Uterus (tissue), 4 donors: ENCODE results near the gene DNTT. TPM values are rescaled to one million over a fixed set of nuclear protein-coding genes. Genes with fewer than 3 reads are reported as not detected.

Source experiments
- DNase-seq, 2 donors: peaks; one replicate each; pipeline ENCODE4 v3.0.0-alpha.2; 2019 to 2020
- H3K27ac ChIP-seq, 2 donors: fragments of 200-600 bp; sonication (generic); 1 replicate in 1 of 2; 2 replicates in 1 of 2; pipeline ENCODE4 v1.5.1; 2016 to 2018
- H3K27me3 ChIP-seq, 2 donors: fragments of 200-600 bp; sonication (generic); one replicate each; pipeline ENCODE4 v1.5.1; 2018 to 2019; ENCODE audit warnings: control low read depth in 1 of 2
- H3K36me3 ChIP-seq, 2 donors: fragments of 200-600 bp; sonication (generic); one replicate each; pipeline ENCODE4 v1.5.1; 2019; ENCODE audit warnings: control low read depth in 1 of 2
- H3K4me1 ChIP-seq, 2 donors: fragments of 200-600 bp; sonication (generic); one replicate each; pipeline ENCODE4 v1.5.1; 2018 to 2019; ENCODE audit warnings: control low read depth in 1 of 2
- H3K4me3 ChIP-seq, 2 donors: fragments of 200-600 bp; sonication (generic); 1 replicate in 1 of 2; 2 replicates in 1 of 2; pipeline ENCODE4 v1.5.1; 2018 to 2019; ENCODE audit warnings: mild to moderate bottlenecking in 1 of 2
- H3K9me3 ChIP-seq, 2 donors: fragments of 200-600 bp; sonication (generic); one replicate each; pipeline ENCODE4 v1.5.1; 2019; ENCODE audit warnings: control low read depth in 1 of 2
- POLR2A ChIP-seq, 2 donors: fragments of 450-650 bp; IDR thresholded peaks; one replicate each; pipeline ENCODE4 v1.6.1; 2016; ENCODE audit warnings: antibody characterized with exemption in 2 of 2, mild to moderate bottlenecking in 1 of 2, moderate library complexity in 1 of 2
- intact Hi-C: fragments of 100-400 bp; cut with DNase I; formaldehyde crosslinking; loops from one replicate; pipeline ENCODE4 v1.15.1; 2023; ENCODE audit warnings: low total_unique reads
- total RNA-seq, 4 donors: library from RNA; depleted of rRNA in 3 of 4; stranded (reverse); fragments of >200 nt in 3 of 4; gene quantifications; one replicate each; pipeline versions ENCODE4 v1.1.0 to v1.2.4, GENCODE V29; 2014 to 2023
- TF ChIP-seq, protein P1 (sequence below), 4 experiments: fragments of 200-600 bp in 2 of 4; fragments of 450-650 bp in 2 of 4; sonication (generic) in 2 of 4; IDR thresholded peaks; one replicate each; pipeline ENCODE4 v1.5.1; 2016 to 2019; ENCODE audit warnings: antibody characterized with exemption in 4 of 4, mild to moderate bottlenecking in 2 of 4, moderate library complexity in 1 of 4
- donor health status: DM: yes; HTN: yes; CAD: no.

DNTT gene
- total RNA-seq, 4 donors from 2014 or later = 0.28 TPM; not detected in 3

GRCh38 chr10:96313344-96313743, 9.1 kb downstream of the DNTT start:
- Histone ChIP-seq H3K4me3 (no peak overlapping the region), H3K36me3 (no peaks in the 10 kb centered on the region), H3K9me3 (no peaks in the 10 kb centered on the region), H3K27me3 (no peaks in the 10 kb centered on the region), H3K27ac (no peak overlapping the region), H3K4me1 (no peaks in the 10 kb centered on the region)
- intact Hi-C loops = no loop called here
- TF ChIP-seq POLR2A (IDR thresholded peaks at IDR 0.05) = no peak
- TF ChIP-seq, protein P1, sequence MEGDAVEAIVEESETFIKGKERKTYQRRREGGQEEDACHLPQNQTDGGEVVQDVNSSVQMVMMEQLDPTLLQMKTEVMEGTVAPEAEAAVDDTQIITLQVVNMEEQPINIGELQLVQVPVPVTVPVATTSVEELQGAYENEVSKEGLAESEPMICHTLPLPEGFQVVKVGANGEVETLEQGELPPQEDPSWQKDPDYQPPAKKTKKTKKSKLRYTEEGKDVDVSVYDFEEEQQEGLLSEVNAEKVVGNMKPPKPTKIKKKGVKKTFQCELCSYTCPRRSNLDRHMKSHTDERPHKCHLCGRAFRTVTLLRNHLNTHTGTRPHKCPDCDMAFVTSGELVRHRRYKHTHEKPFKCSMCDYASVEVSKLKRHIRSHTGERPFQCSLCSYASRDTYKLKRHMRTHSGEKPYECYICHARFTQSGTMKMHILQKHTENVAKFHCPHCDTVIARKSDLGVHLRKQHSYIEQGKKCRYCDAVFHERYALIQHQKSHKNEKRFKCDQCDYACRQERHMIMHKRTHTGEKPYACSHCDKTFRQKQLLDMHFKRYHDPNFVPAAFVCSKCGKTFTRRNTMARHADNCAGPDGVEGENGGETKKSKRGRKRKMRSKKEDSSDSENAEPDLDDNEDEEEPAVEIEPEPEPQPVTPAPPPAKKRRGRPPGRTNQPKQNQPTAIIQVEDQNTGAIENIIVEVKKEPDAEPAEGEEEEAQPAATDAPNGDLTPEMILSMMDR (IDR thresholded peaks at IDR 0.05) = no peak
- no peak for DNase-seq

DNA sequence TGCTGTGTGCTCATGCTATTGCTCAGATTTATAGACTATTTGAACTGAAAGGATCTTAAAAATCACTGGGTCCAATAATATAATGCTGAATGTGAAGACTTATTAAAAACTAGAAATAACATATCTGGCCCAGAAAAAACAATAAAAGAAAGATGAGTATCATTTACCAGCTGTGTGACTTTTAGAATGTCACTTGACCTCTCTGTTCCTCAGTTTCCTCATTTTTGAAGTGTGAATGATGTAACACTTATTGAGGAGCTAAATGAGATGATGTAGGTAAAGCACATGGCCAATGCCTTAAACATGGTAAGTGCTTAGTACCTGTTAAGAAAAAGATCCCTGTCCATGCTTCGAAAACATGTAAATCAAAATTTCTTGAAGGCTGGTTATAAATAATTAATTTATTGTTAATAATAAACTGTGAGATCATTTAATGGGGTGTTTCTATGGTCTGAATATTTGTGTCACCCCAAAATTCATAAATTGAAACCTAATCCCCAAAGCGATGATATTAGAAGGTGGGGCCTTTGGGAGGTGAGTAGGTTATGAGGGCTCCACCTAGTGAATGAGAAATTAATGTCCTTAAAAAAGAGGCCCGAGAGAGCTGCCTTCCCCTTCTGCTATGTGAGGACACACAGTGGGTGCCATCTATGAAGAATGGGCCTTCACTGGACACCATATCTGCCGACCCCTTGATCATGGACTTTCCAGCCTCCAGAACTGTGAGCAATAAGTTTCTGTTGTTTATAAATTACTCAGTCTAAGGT, 13.0 kb downstream of the DNTT start:
- Histone ChIP-seq H3K9me3 (no peaks in the 10 kb centered on the region), H3K4me3 (no peak overlapping the region), H3K36me3 (no peaks in the 10 kb centered on the region), H3K4me1 (no peaks in the 10 kb centered on the region), H3K27me3 (no peaks in the 10 kb centered on the region), H3K27ac (no peak overlapping the region)
- intact Hi-C loops = no loop called here
- DNase-seq = no peak
- no peak for TF ChIP-seq POLR2A (IDR thresholded peaks at IDR 0.05)
- TF ChIP-seq, protein P1 (IDR thresholded peaks at IDR 0.05) = no peak

GRCh38 chr10:96319754-96320474, 15.7 kb downstream of the DNTT start:
- Histone ChIP-seq H3K4me1 (no peaks in the 10 kb centered on the region), H3K4me3 (no peak overlapping the region), H3K27ac (no peak overlapping the region), H3K27me3 (no peaks in the 10 kb centered on the region), H3K9me3 (no peaks in the 10 kb centered on the region), H3K36me3 (no peaks in the 10 kb centered on the region)
- intact Hi-C loops = no loop called here
- DNase-seq = no peak
- no peak for TF ChIP-seq POLR2A (IDR thresholded peaks at IDR 0.05)
- TF ChIP-seq, protein P1 (IDR thresholded peaks at IDR 0.05) = no peak

- no peak for DNase-seq
- Histone ChIP-seq H3K9me3 (no peaks in the 10 kb centered on the region), H3K27me3 (no peaks in the 10 kb centered on the region), H3K36me3 (no peaks in the 10 kb centered on the region), H3K4me1 (no peaks in the 10 kb centered on the region), H3K27ac (no peak overlapping the region), H3K4me3 (no peak overlapping the region)
- TF ChIP-seq, protein P1 (IDR thresholded peaks at IDR 0.05) = no peak
- no peak for TF ChIP-seq POLR2A (IDR thresholded peaks at IDR 0.05)
- intact Hi-C loops = no loop called here
These were observed 17.6 kb downstream of the DNTT start for GRCh38 chr10:96321822-96322221.

- no peaks in the 10 kb centered on the region for H3K9me3 ChIP-seq
- no peaks in the 10 kb centered on the region for H3K36me3 ChIP-seq
- intact Hi-C loops = no loop called here
- H3K4me1 ChIP-seq = no peaks in the 10 kb centered on the region
- no peak overlapping the region for H3K4me3 ChIP-seq
- no peak for TF ChIP-seq POLR2A (IDR thresholded peaks at IDR 0.05)
- TF ChIP-seq, protein P1 (IDR thresholded peaks at IDR 0.05) = no peak
- no peak overlapping the region for H3K27ac ChIP-seq
- DNase-seq = no peak
- no peaks in the 10 kb centered on the region for H3K27me3 ChIP-seq
These were observed 18.0 kb downstream of the DNTT start for GRCh38 chr10:96322275-96322674.
